ENCODE data around the gene KRT20. TPM values are rescaled to one million over a fixed set of nuclear protein-coding genes. Genes with fewer than 3 reads are reported as not detected.

KRT20 gene
- total RNA-seq, 6 experiments from 2014 or later = not detected

GRCh38 chr17:40905370-40905769 is 20.3 kb upstream of the KRT20 start:
- Mint-ChIP-seq H3K36me3 (ENCODE audit: low read depth) (no peaks in the 10 kb centered on the region), H3K4me1 (ENCODE audit: low read depth) (peaks cover 66% of the 10 kb centered on the region), H3K27me3 (ENCODE audit: insufficient read depth) (peaks cover 2% of the 10 kb centered on the region), H3K4me3 (no peak overlapping the region), H3K27ac (no peak overlapping the region), H3K9me3 (no peaks in the 10 kb centered on the region)
- no peak for TF ChIP-seq CTCF (IDR thresholded peaks at IDR 0.05)
- no peak for DNase-seq

- DNase-seq = peak; percentile 72
- H3K4me1 Mint-ChIP-seq (ENCODE audit: low read depth) = peaks cover 45% of the 10 kb centered on the region
- H3K27ac Mint-ChIP-seq = peak overlapping the region; percentile 92
- peak overlapping the region; percentile 79 for H3K4me3 Mint-ChIP-seq
- H3K36me3 Mint-ChIP-seq (ENCODE audit: low read depth) = no peaks in the 10 kb centered on the region
- no peak for TF ChIP-seq CTCF (IDR thresholded peaks at IDR 0.05)
- H3K27me3 Mint-ChIP-seq (ENCODE audit: insufficient read depth) = peaks cover 4% of the 10 kb centered on the region; the same call in 1 of the 2 replicates
- H3K9me3 Mint-ChIP-seq = no peaks in the 10 kb centered on the region
Observed at GRCh38 chr17:40903129-40903847, 18.2 kb upstream of the KRT20 start.

GRCh38 chr17:40902498-40902897 is 17.5 kb upstream of the KRT20 start:
- peak overlapping the region; percentile 92 for H3K27ac Mint-ChIP-seq
- peaks cover 4% of the 10 kb centered on the region; the same call in 1 of the 2 replicates for H3K27me3 Mint-ChIP-seq (ENCODE audit: insufficient read depth)
- TF ChIP-seq CTCF (IDR thresholded peaks at IDR 0.05) = no peak
- H3K36me3 Mint-ChIP-seq (ENCODE audit: low read depth) = no peaks in the 10 kb centered on the region
- peak overlapping the region; percentile 79 for H3K4me3 Mint-ChIP-seq
- no peaks in the 10 kb centered on the region for H3K9me3 Mint-ChIP-seq
- peaks cover 42% of the 10 kb centered on the region for H3K4me1 Mint-ChIP-seq (ENCODE audit: low read depth)
- DNase-seq = no peak

- Mint-ChIP-seq H3K36me3 (ENCODE audit: low read depth) (no peaks in the 10 kb centered on the region), H3K4me3 (peak overlapping the region; percentile 79), H3K27ac (peak overlapping the region; percentile 92), H3K4me1 (ENCODE audit: low read depth) (peaks cover 42% of the 10 kb centered on the region), H3K9me3 (no peaks in the 10 kb centered on the region), H3K27me3 (ENCODE audit: insufficient read depth) (peaks cover 4% of the 10 kb centered on the region; the same call in 1 of the 2 replicates)
- TF ChIP-seq CTCF (IDR thresholded peaks at IDR 0.05) = no peak
- DNase-seq = peak; percentile 60
Observed at GRCh38 chr17:40901981-40902474, 17.0 kb upstream of the KRT20 start.

GRCh38 chr17:40900809-40901356 is 15.8 kb upstream of the KRT20 start:
- no peak for TF ChIP-seq CTCF (IDR thresholded peaks at IDR 0.05)
- peak overlapping the region; percentile 92 for H3K27ac Mint-ChIP-seq
- no peak overlapping the region for H3K4me3 Mint-ChIP-seq
- no peak for DNase-seq
- H3K36me3 Mint-ChIP-seq (ENCODE audit: low read depth) = no peaks in the 10 kb centered on the region; the same call in 1 of the 2 replicates
- no peaks in the 10 kb centered on the region for H3K9me3 Mint-ChIP-seq
- peaks cover 42% of the 10 kb centered on the region for H3K4me1 Mint-ChIP-seq (ENCODE audit: low read depth)
- peaks cover 2% of the 10 kb centered on the region for H3K27me3 Mint-ChIP-seq (ENCODE audit: insufficient read depth)

Data from HFFc6 (cell line).